Karpas-422 (cell line): ENCODE measurements around the gene EFHD1. TPM values are rescaled to one million over a fixed set of nuclear protein-coding genes. Genes with fewer than 3 reads are reported as not detected.
"Not testable (repeated sequence)": the region's sequence is repeated elsewhere in the genome, so short reads cannot be mapped to it uniquely, and the experiment has no call there.

Experiments used
- DNase-seq: peaks from one replicate; pipeline ENCODE4 v3.0.0-alpha.2; 2015
- H2AFZ ChIP-seq: fragments of 200-600 bp; sonication (generic); 2 replicates; pipeline ENCODE4 v1.6.1; 2014; ENCODE audit warnings: antibody characterized with exemption, low read length, mixed read lengths
- H3K27ac ChIP-seq: fragments of 200-600 bp; sonication (generic); 2 replicates; pipeline ENCODE4 v1.5.1; 2014; ENCODE audit warnings: mild to moderate bottlenecking, low read length, moderate library complexity
- H3K27me3 ChIP-seq: fragments of 200-600 bp; sonication (generic); 2 replicates; pipeline ENCODE4 v1.6.1; 2014; ENCODE audit warnings: low read length, mixed read lengths
- H3K36me3 ChIP-seq: fragments of 200-600 bp; sonication (generic); 2 replicates; pipeline ENCODE4 v1.6.1; 2014; ENCODE audit warnings: low read length, mixed read lengths; ENCODE audit not compliant: insufficient read depth
- H3K4me1 ChIP-seq: fragments of 200-600 bp; sonication (generic); 2 replicates; pipeline ENCODE4 v1.6.1; 2014; ENCODE audit warnings: mild to moderate bottlenecking, low read length, mixed read lengths
- H3K4me2 ChIP-seq: fragments of 200-600 bp; sonication (generic); 2 replicates; pipeline ENCODE4 v1.6.1; 2014; ENCODE audit warnings: low read length, low read depth, mild to moderate bottlenecking; ENCODE audit not compliant: poor library complexity, severe bottlenecking
- H3K4me3 ChIP-seq: fragments of 200-600 bp; sonication (generic); 2 replicates; pipeline ENCODE4 v1.5.1; 2014; ENCODE audit warnings: mild to moderate bottlenecking, antibody characterized with exemption, low read length, mixed read lengths
- H3K79me2 ChIP-seq: fragments of 200-600 bp; sonication (generic); 2 replicates; pipeline ENCODE4 v1.6.1; 2014; ENCODE audit warnings: mild to moderate bottlenecking, low read length, mixed read lengths
- H3K9ac ChIP-seq: fragments of 200-600 bp; sonication (generic); 2 replicates; pipeline ENCODE4 v1.6.0; 2014; ENCODE audit warnings: low read length
- H3K9me2 ChIP-seq: fragments of 200-600 bp; sonication (generic), shearing (Covaris generic); replicated peaks from 2 replicates; pipeline ENCODE4 v1.6.0; 2014; ENCODE audit warnings: mild to moderate bottlenecking, low read length, moderate library complexity; ENCODE audit not compliant: insufficient read depth
- H3K9me3 ChIP-seq: fragments of 300-700, 200-600 bp; sonication (generic); 2 replicates; pipeline ENCODE4 v1.6.1; 2014; ENCODE audit warnings: low read length, mixed read lengths
- H4K20me1 ChIP-seq: fragments of 200-600 bp; sonication (generic); 2 replicates; pipeline ENCODE4 v1.6.1; 2014; ENCODE audit warnings: mild to moderate bottlenecking, antibody characterized with exemption, low read length, low read depth; ENCODE audit not compliant: insufficient read depth
- total RNA-seq: library from RNA; depleted of rRNA; stranded (reverse); fragments of >200 nt; shearing (Covaris generic); gene quantifications from 2 replicates; pipeline ENCODE4 v1.2.3, GENCODE V29; 2014; ENCODE audit warnings: low replicate concordance

The EFHD1 gene
- total RNA-seq, 1 experiment from 2014 or later: not detected

GRCh38 chr2:232626584-232626983, 6.8 kb upstream of the EFHD1 start:
- DNase-seq: no peak
- Histone ChIP-seq H2AFZ (no peak overlapping the region), H3K79me2 (no peaks in the 10 kb centered on the region), H3K9me3 (no peaks in the 10 kb centered on the region), H4K20me1 (no peaks in the 10 kb centered on the region), H3K4me2 (no peak overlapping the region), H3K27ac (no peak overlapping the region), H3K36me3 (no peaks in the 10 kb centered on the region), H3K27me3 (no peaks in the 10 kb centered on the region), H3K9me2 (no peaks in the 10 kb centered on the region), H3K4me1 (peaks cover 4% of the 10 kb centered on the region), H3K4me3 (no peak overlapping the region), H3K9ac (no peak overlapping the region)

GRCh38 chr2:232628466-232629128, 4.8 kb upstream of the EFHD1 start:
- no peaks in the 10 kb centered on the region for H4K20me1 ChIP-seq
- no peak overlapping the region for H3K27ac ChIP-seq
- no peaks in the 10 kb centered on the region for H3K9me3 ChIP-seq
- no peaks in the 10 kb centered on the region for H3K36me3 ChIP-seq
- no peak overlapping the region for H3K9ac ChIP-seq
- no peak overlapping the region for H3K4me2 ChIP-seq
- H3K4me1 ChIP-seq: peaks cover 4% of the 10 kb centered on the region
- DNase-seq: no peak
- H3K27me3 ChIP-seq: no peaks in the 10 kb centered on the region
- no peak overlapping the region for H3K4me3 ChIP-seq
- H3K79me2 ChIP-seq: no peaks in the 10 kb centered on the region
- no peak overlapping the region for H2AFZ ChIP-seq
- H3K9me2 ChIP-seq: no peaks in the 10 kb centered on the region

- H4K20me1 ChIP-seq: no peaks in the 10 kb centered on the region
- H3K36me3 ChIP-seq: no peaks in the 10 kb centered on the region
- H3K9me3 ChIP-seq: no peaks in the 10 kb centered on the region
- H3K27me3 ChIP-seq: no peaks in the 10 kb centered on the region
- H3K9me2 ChIP-seq: no peaks in the 10 kb centered on the region
- no peak overlapping the region for H3K4me3 ChIP-seq
- peaks cover 4% of the 10 kb centered on the region for H3K4me1 ChIP-seq
- no peak overlapping the region for H3K27ac ChIP-seq
- no peaks in the 10 kb centered on the region for H3K79me2 ChIP-seq
- H3K4me2 ChIP-seq: no peak overlapping the region
- no peak for DNase-seq
- no peak overlapping the region for H3K9ac ChIP-seq
- H2AFZ ChIP-seq: no peak overlapping the region
Measured at GRCh38 chr2:232629129-232629475, 4.3 kb upstream of the EFHD1 start.

- Histone ChIP-seq H3K9me2 (no peaks in the 10 kb centered on the region), H3K79me2 (no peaks in the 10 kb centered on the region), H3K4me2 (no peak overlapping the region), H3K36me3 (no peaks in the 10 kb centered on the region), H3K9me3 (no peaks in the 10 kb centered on the region), H3K4me3 (no peak overlapping the region), H3K27ac (no peak overlapping the region), H3K9ac (no peak overlapping the region), H4K20me1 (no peaks in the 10 kb centered on the region), H3K4me1 (peaks cover 2% of the 10 kb centered on the region), H3K27me3 (no peaks in the 10 kb centered on the region), H2AFZ (no peak overlapping the region)
- no peak for DNase-seq
Measured at GRCh38 chr2:232632229-232632903, 1.0 kb upstream of the EFHD1 start.

GRCh38 chr2:232632904-232633412, 446 bp upstream of the EFHD1 start:
- H2AFZ ChIP-seq: no peak overlapping the region
- no peak overlapping the region for H3K27ac ChIP-seq
- H3K27me3 ChIP-seq: no peaks in the 10 kb centered on the region
- H3K9me3 ChIP-seq: no peaks in the 10 kb centered on the region
- H3K9ac ChIP-seq: no peak overlapping the region
- no peaks in the 10 kb centered on the region for H3K79me2 ChIP-seq
- DNase-seq: no peak
- H4K20me1 ChIP-seq: no peaks in the 10 kb centered on the region
- H3K4me1 ChIP-seq: no peaks in the 10 kb centered on the region
- H3K4me3 ChIP-seq: no peak overlapping the region
- H3K36me3 ChIP-seq: no peaks in the 10 kb centered on the region
- no peaks in the 10 kb centered on the region for H3K9me2 ChIP-seq
- H3K4me2 ChIP-seq: no peak overlapping the region

- Histone ChIP-seq H4K20me1 (no peaks in the 10 kb centered on the region), H3K4me2 (no peak overlapping the region), H3K79me2 (no peaks in the 10 kb centered on the region), H3K4me1 (no peaks in the 10 kb centered on the region), H3K4me3 (no peak overlapping the region), H3K27me3 (no peaks in the 10 kb centered on the region), H3K36me3 (no peaks in the 10 kb centered on the region), H3K9me2 (no peaks in the 10 kb centered on the region), H2AFZ (no peak overlapping the region), H3K27ac (no peak overlapping the region), H3K9ac (no peak overlapping the region), H3K9me3 (no peaks in the 10 kb centered on the region)
- no peak for DNase-seq
Measured at GRCh38 chr2:232634206-232635150, 1.1 kb downstream of the EFHD1 start.

- H3K4me3 ChIP-seq, H3K9ac ChIP-seq, H3K4me1 ChIP-seq, DNase-seq, H3K27ac ChIP-seq, H3K4me2 ChIP-seq, H3K9me2 ChIP-seq, H2AFZ ChIP-seq, H3K27me3 ChIP-seq, H3K9me3 ChIP-seq, H3K79me2 ChIP-seq, H4K20me1 ChIP-seq, H3K36me3 ChIP-seq: not testable (repeated sequence)
Measured at GRCh38 chr2:232635376-232635775, 2.0 kb downstream of the EFHD1 start.

GRCh38 chr2:232635820-232636219, 2.4 kb downstream of the EFHD1 start:
- H3K27me3 ChIP-seq: no peaks in the 10 kb centered on the region
- no peaks in the 10 kb centered on the region for H3K79me2 ChIP-seq
- H3K9ac ChIP-seq: no peak overlapping the region
- H3K9me2 ChIP-seq: no peaks in the 10 kb centered on the region
- no peak overlapping the region for H3K4me3 ChIP-seq
- DNase-seq: no peak
- H3K4me1 ChIP-seq: no peaks in the 10 kb centered on the region
- no peak overlapping the region for H2AFZ ChIP-seq
- H4K20me1 ChIP-seq: no peaks in the 10 kb centered on the region
- H3K27ac ChIP-seq: no peak overlapping the region
- no peaks in the 10 kb centered on the region for H3K9me3 ChIP-seq
- H3K4me2 ChIP-seq: no peak overlapping the region
- no peaks in the 10 kb centered on the region for H3K36me3 ChIP-seq
